NCI-H128 (cell line): ENCODE measurements around the gene ZDHHC13.

ENCODE experiments used
- DNase-seq: peaks from one replicate; lab custom pipeline; 2025; ENCODE audit not compliant: unreplicated experiment; lab: John Stamatoyannopoulos, UW

ZDHHC13 gene

DNA sequence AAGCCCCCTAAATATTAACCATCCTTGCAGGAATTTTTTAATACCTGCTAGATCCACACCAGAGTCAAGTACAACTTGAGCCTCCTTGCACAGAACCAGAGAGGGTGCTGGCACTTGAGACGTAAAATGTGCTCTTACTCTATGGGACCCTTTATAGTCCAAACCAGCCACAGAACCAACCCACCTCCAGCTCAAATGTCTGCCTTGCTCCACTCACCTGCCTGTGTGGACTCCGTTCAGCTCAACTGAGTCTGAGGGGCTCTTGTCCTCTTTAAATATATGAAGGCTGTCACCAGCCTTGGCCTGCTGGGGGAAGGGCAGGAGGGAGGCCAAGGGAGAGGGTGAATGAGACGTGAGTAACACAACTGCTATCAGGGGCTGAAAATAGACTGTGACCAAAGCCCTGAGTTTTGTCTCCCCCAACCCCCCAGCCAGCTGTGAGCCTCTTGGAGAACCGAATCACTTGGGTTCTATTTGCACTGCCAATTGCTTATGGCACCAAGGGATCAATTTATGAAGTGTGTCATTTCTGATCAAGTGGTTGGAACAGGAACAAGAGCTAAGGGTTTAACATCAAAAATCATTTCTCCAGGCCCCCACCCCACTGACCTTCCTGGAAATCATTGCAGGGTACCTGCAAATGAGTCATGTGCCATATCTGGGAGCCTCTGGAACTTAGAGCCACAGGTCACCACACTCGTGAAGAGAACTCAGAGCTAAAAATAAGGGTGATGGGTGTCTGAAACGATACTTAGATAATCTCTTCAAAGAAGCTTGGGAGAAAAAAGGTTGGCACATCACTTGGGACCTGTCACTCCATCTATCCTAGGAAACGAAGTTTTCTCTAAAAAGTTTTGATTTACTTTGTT is 85.0 kb downstream of the ZDHHC13 start, which contains the start of gene CSRP3:
CSRP3 (minus strand) TSS at position 247 of the 869 bp plus-strand sequence. CDS start 9,535 bp downstream, outside the sequence.
- no peak for DNase-seq

DNA sequence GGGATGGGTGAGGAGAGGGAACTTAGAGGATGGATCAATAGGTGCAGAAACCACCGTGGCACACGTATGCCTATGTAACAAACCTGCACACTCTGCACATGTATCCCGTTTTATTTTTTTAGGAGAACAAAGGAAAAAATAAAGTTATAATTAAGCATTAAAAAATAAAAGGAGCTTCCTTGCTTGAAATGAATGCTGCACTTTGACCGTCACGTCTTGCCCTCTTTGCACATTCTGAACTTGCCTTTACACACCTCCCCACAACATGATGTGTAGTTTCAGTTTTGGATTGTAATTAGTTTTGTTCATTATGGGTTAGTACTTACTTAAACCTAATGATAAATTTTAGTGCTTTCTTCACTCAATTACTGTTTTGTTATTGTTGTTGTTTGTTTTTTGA is 87.9 kb downstream of the ZDHHC13 start:
- DNase-seq, result no peak

DNA sequence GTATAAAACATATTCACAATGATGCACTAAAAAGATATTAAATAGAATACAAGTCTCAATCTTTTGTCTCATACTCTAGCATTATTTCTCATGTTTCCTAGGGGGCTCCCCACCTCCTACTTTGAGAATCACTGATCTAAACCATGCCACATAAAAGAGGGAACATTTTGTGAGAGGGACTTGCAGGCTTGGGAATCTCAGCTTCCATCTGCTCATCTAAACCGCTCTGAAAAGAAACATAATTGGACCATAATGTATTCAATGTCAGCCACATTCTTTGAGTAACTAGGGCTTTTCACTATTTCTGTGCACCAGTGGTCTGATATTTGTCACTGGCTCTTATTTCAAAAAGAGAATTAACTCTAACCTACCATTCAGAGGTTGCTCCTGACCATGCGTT is 91.2 kb downstream of the ZDHHC13 start:
- DNase-seq, result no peak

GRCh38 chr11:19208959-19209546 is 92.1 kb downstream of the ZDHHC13 start:
- no peak for DNase-seq

- DNase-seq, result no peak
These were observed 92.8 kb downstream of the ZDHHC13 start for GRCh38 chr11:19209617-19210370.

- DNase-seq, result no peak
These were observed 99.1 kb downstream of the ZDHHC13 start for GRCh38 chr11:19216021-19216420.

DNA sequence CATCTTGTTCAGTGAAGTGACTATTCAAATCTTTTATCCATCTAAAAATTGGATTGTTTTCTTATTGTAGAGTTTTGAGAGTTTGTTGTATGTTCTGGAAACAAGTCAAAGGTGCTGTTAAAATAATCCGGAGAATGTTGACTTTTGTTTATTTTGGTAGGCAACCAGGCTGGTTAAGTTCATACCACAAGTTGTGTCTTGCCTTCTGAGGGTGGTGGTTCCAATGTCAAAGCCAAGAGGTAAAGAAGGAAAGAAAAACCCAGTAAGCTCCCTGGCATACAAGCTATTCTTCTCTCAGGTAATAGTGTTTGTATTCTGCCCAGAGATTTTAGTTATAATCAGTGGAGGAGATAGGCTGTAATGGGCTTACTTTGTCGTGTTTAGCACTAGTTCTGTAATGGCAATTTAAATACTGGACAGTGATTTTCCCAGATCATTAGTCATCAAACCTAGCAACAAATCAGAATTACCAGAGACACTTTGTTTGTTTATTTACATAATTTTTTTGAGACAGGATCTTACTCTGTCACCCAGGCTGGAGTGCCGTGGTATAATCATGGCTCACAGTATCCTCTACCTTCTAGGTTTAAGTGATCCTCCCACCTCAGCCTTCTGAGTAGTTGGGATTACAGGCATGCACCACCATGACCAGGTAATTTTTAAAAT is 99.9 kb downstream of the ZDHHC13 start:
- no peak for DNase-seq

DNA sequence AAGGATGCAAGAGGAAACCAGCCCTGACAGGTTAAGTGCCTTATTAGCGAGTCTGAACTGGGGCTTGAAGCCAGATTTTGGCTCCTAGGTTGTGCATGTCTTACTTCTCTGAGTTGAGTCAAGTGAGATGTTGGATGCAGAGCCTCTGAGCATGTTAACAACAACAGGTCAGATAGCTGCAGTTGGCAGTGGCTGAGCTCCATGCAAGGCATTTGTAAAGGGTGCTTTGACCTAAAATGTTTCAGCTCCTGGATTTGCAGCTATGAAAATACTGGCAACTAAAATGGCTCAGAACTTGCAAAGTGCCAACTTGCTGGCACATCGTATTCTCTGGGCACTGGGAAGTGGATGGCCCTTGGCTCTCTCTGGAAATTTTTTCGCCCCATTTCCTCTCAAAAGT is 101.2 kb downstream of the ZDHHC13 start:
- no peak for DNase-seq

- DNase-seq, result no peak
These were observed 102.0 kb downstream of the ZDHHC13 start for GRCh38 chr11:19218786-19219460.

DNA sequence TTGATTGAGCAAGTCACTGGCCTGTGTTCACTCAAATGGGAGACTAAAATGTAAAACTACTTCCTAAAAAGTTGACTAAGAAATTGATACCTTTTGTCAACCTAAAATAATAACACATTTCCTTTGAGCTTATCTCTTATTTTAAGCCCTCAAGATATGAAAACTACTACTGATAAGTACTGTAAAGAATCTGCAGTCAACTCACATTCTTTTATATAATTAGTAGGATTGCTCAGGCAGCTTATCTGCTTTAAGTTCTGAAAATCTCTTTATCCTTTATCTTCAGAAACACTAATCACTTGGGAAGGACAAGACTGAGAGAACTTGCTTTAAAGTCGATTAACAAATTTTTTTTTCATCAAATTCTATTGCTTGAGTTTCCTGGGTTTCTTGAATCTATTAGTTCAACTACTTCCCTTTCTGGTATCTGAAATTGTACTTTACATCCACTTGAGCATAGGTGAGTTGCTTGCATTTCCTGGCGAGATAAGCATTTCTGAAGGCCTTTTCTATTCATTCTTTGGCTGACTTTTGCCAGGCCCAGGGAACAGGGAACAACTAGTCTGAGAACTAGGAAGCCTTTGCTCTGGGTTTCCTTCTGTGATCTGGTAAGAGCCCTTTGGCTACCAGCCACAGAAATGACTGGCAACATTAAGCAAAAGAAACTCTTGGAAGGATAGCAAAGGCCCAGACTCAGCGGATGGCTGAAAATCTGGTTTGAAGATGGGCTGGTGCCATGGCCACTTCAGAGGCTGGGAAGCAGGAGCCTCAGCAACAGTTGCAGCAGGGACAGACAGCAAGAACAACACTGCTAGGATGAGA is 104.1 kb downstream of the ZDHHC13 start:
- DNase-seq, result no peak

DNA sequence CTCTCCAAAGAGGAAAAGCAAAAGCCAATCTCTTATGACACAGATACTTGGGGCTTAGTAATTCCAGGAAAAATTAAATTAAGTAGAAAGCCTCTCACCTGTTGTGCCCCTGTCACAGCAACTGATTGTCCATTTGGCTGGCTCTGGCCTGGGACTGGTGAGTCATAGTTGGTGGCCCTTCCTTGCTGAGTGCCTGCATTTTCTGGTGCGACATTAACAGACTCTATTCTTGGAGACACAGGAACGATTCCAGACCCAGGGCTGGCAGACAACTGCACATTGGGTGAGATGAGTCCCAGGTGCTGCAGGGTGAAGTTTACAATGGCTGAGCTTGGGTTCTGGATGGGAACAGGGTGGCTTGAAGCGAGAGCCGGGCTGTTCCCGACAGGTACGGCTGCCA is 108.2 kb downstream of the ZDHHC13 start:
- no peak for DNase-seq

- no peak for DNase-seq
These were observed 108.6 kb downstream of the ZDHHC13 start for GRCh38 chr11:19225581-19225980.
